HepG2 (cell line): Measurements from ENCODE around the gene CTNNBL1. TPM values are rescaled to one million over a fixed set of nuclear protein-coding genes. Genes with fewer than 3 reads are reported as not detected.

Source experiments
- ATAC-seq: fragments of 200-7000 bp; cut with Tn5 transposase; 3 replicates; pipeline ENCODE4 v1.9.1; 2020; ENCODE audit warnings: mild to moderate bottlenecking, moderate library complexity
- BruUV-seq: library from RNA; stranded (reverse); fragments of 400-500 nt; replicated peaks from 2 replicates; lab custom pipeline; 2021; lab: Mats Ljungman, UMichigan
- CTCF ChIA-PET: fragments of 300-600 bp; formaldehyde crosslinking; extraction: SDS; loops from one replicate; lab custom pipeline; 2021; ENCODE audit warnings: low total read pairs, inconsistent platforms, low intra/inter-chr PET ratio; lab: Yijun Ruan, JAX
- POLR2A ChIA-PET: fragments of 350-600 bp; sonication (Branson Sonifier 250); formaldehyde crosslinking; loops from one replicate; lab custom pipeline; 2020; ENCODE audit warnings: antibody characterized with exemption, inconsistent platforms; lab: Yijun Ruan, JAX
- DNase-seq: peaks from one replicate; pipeline ENCODE4 v3.0.0-alpha.2; 2015; ENCODE audit warnings: low spot score
- FAIRE-seq: peaks from 3 replicates; lab custom pipeline; 2011; peaks lifted over from hg19 to GRCh38; lab: Jason Lieb, UNC
- H2AFZ ChIP-seq: one replicate; pipeline ENCODE4 v1.6.1; 2011; ENCODE audit warnings: low read length, inconsistent platforms
- H3K27ac ChIP-seq: fragments of 300-600 bp; 3 replicates; pipeline ENCODE4 v1.8.0; 2011; ENCODE audit warnings: mixed run types, mild to moderate bottlenecking, mixed read lengths, low read length, inconsistent platforms; ENCODE audit not compliant: insufficient read depth; ENCODE audit errors: extremely low read length
- H3K27me3 ChIP-seq, 2 experiments: fragments of 200-600 bp in 1 of 2; 2 replicates in 1 of 2; 3 replicates in 1 of 2; pipeline versions ENCODE4 v1.6.0 to v1.8.0; 2011; ENCODE audit warnings: low read length in 2 of 2, mild to moderate bottlenecking in 2 of 2, moderate library complexity in 2 of 2, inconsistent platforms in 1 of 2; ENCODE audit not compliant: insufficient read depth in 2 of 2, control insufficient read depth in 1 of 2
- H3K36me3 ChIP-seq, 2 experiments: fragments of 200-600 bp in 1 of 2; replicated peaks in 1 of 2; 2 replicates in 1 of 2; 3 replicates in 1 of 2; pipeline versions ENCODE4 v1.5.1 to v1.8.0; 2011; ENCODE audit warnings: low read length in 2 of 2, inconsistent platforms in 1 of 2; ENCODE audit not compliant: insufficient read depth in 2 of 2, control insufficient read depth in 1 of 2
- H3K4me1 ChIP-seq: 2 replicates; pipeline ENCODE4 v1.5.1; 2012; ENCODE audit warnings: low read length, inconsistent platforms; ENCODE audit not compliant: insufficient read depth
- H3K4me2 ChIP-seq: 2 replicates; pipeline ENCODE4 v1.6.0; 2011; ENCODE audit warnings: low read depth, low read length, inconsistent platforms
- H3K4me3 ChIP-seq, 3 experiments: fragments of 200-600 bp in 1 of 3; sonication (generic), shearing (Covaris generic) in 1 of 3; replicated peaks in 1 of 3; 2 replicates each; pipeline ENCODE4 v1.5.1; 2011 to 2016; ENCODE audit warnings: low read length in 3 of 3, inconsistent platforms in 2 of 3, low read depth in 2 of 3, mild to moderate bottlenecking in 2 of 3, control low read depth in 1 of 3, mixed read lengths in 1 of 3; ENCODE audit not compliant: insufficient read depth in 1 of 3
- H3K79me2 ChIP-seq: one replicate; pipeline ENCODE4 v1.6.1; 2011; ENCODE audit warnings: low read length, inconsistent platforms; ENCODE audit not compliant: insufficient read depth
- H3K9ac ChIP-seq: 2 replicates; pipeline ENCODE4 v1.6.0; 2011; ENCODE audit warnings: mild to moderate bottlenecking, low read depth, low read length, inconsistent platforms; ENCODE audit not compliant: insufficient read depth
- H3K9me3 ChIP-seq: 2 replicates; pipeline ENCODE4 v1.5.1; 2012; ENCODE audit warnings: mild to moderate bottlenecking, low read length
- H4K20me1 ChIP-seq: 2 replicates; pipeline ENCODE4 v1.6.0; 2011; ENCODE audit warnings: inconsistent platforms, mild to moderate bottlenecking, low read length, moderate library complexity; ENCODE audit not compliant: insufficient read depth
- ATAD3A ChIP-seq: sonication (generic); formaldehyde crosslinking; IDR thresholded peaks from 2 replicates; pipeline ENCODE4 v1.4.0; 2020; ENCODE audit warnings: missing genetic modification reagents
- DNMT3B ChIP-seq: conservative IDR thresholded peaks from 2 replicates; pipeline ENCODE4 v1.6.1; 2016; ENCODE audit warnings: missing biosample characterization, control low read depth
- FOSL1 ChIP-seq: sonication (generic); formaldehyde crosslinking; IDR thresholded peaks from 2 replicates; pipeline ENCODE4 v1.9.0; 2021; ENCODE audit warnings: missing genetic modification reagents, borderline replicate concordance
- GATAD1 ChIP-seq: IDR thresholded peaks from 2 replicates; pipeline ENCODE4 v1.6.1; 2016; ENCODE audit warnings: missing genetic modification reagents, missing compliant biosample characterization
- HNRNPUL1 ChIP-seq: fragments of 200-400 bp; formaldehyde crosslinking; IDR thresholded peaks from 2 replicates; pipeline ENCODE4 v1.6.1; 2017; ENCODE audit warnings: low read depth, mild to moderate bottlenecking, low read length, moderate library complexity
- HOXA9 ChIP-seq: sonication (generic); formaldehyde crosslinking; IDR thresholded peaks from 2 replicates; pipeline ENCODE4 v1.8.1; 2022; ENCODE audit warnings: missing genetic modification reagents, mild to moderate bottlenecking, moderate library complexity, borderline replicate concordance
- NBN ChIP-seq: fragments of 450-650 bp; conservative IDR thresholded peaks from 2 replicates; pipeline ENCODE4 v1.6.1; 2017
- NPAS2 ChIP-seq: sonication (generic); formaldehyde crosslinking; IDR thresholded peaks from 2 replicates; pipeline ENCODE4 v1.8.0; 2022; ENCODE audit warnings: mild to moderate bottlenecking, missing genetic modification reagents, borderline replicate concordance
- PHB2 ChIP-seq: fragments of 450-650 bp; IDR thresholded peaks from 2 replicates; pipeline ENCODE4 v1.6.1; 2018; ENCODE audit not compliant: partially characterized antibody
- RFX5 ChIP-seq: IDR thresholded peaks from 2 replicates; pipeline ENCODE4 v1.6.1; 2011; ENCODE audit warnings: low read depth, low read length, improper control_type of control experiment
- SOX13 ChIP-seq, 3 experiments: fragments of 450-650 bp in 1 of 3; sonication (generic) in 1 of 3; formaldehyde crosslinking in 1 of 3; IDR thresholded peaks in 2 of 3; conservative IDR thresholded peaks in 1 of 3; 2 replicates each; pipeline versions ENCODE4 v1.5.0 to v1.6.1; 2016 to 2020; ENCODE audit warnings: antibody characterized with exemption in 1 of 3, mild to moderate bottlenecking in 1 of 3, missing compliant biosample characterization in 1 of 3, missing genetic modification reagents in 1 of 3, moderate library complexity in 1 of 3
- TP53 ChIP-seq: sonication (generic); formaldehyde crosslinking; conservative IDR thresholded peaks from 2 replicates; pipeline ENCODE4 v1.4.0; 2020; ENCODE audit warnings: missing genetic modification reagents
- ZFP82 ChIP-seq: sonication (generic); formaldehyde crosslinking; IDR thresholded peaks from 2 replicates; pipeline ENCODE4 v1.5.1; 2020; ENCODE audit warnings: mild to moderate bottlenecking, missing genetic modification reagents, borderline replicate concordance
- ZNF207 ChIP-seq: fragments of 450-650 bp; IDR thresholded peaks from 2 replicates; pipeline ENCODE4 v1.6.1; 2016; ENCODE audit warnings: antibody characterized with exemption, borderline replicate concordance
- ZNF549 ChIP-seq: sonication (generic); formaldehyde crosslinking; IDR thresholded peaks from 2 replicates; pipeline ENCODE4 v1.5.0; 2020; ENCODE audit warnings: missing genetic modification reagents
- ZNF557 ChIP-seq: sonication (generic); formaldehyde crosslinking; IDR thresholded peaks from 2 replicates; pipeline ENCODE4 v1.4.0; 2020; ENCODE audit warnings: missing genetic modification reagents
- ZNF83 ChIP-seq: sonication (generic); formaldehyde crosslinking; IDR thresholded peaks from 2 replicates; pipeline ENCODE4 v1.4.0; 2020; ENCODE audit warnings: missing genetic modification reagents, mild to moderate bottlenecking, borderline replicate concordance
- WGBS: methylation state at CpG from one replicate; pipeline ENCODE4 v1.1.6; 2017; ENCODE audit warnings: low lambda C conversion rate; 5-methylcytosine and 5-hydroxymethylcytosine counted together
- in situ Hi-C: cut with HindIII; loops from 2 replicates; pipeline ENCODE4 v1.10.0; 2017; ENCODE audit warnings: low pct_unique_long_range_greater_than_20kb; ENCODE audit not compliant: extremely low pct_ligation_motif_present
- intact Hi-C: fragments of 100-400 bp; cut with micrococcal nuclease; formaldehyde crosslinking; loops from one replicate; pipeline ENCODE4 v1.10.0; 2022; ENCODE audit not compliant: unreplicated experiment
- polyA plus RNA-seq, 8 experiments: library from polyadenylated mRNA; depleted of rRNA in 3 of 8; stranded (reverse) in 7 of 8; unstranded in 1 of 8; fragments of >200 nt; fragmentation: Illumina TruSeq in 4 of 8; extraction: Trizol in 4 of 8; gene quantifications; 2 replicates each; pipeline versions ENCODE4 v1.2.1 to v1.2.3, GENCODE V29; 2011 to 2016; ENCODE audit warnings: low read depth in 4 of 8, missing spikeins in 1 of 8, mixed read lengths in 1 of 8; ENCODE audit not compliant: insufficient read depth in 1 of 8
- total RNA-seq, 5 experiments: library from RNA; depleted of rRNA; stranded (reverse); fragments of >200 nt; fragmentation: Illumina TruSeq; extraction: Trizol; gene quantifications; 2 replicates each; pipeline ENCODE4 v1.2.3, GENCODE V29; 2016; ENCODE audit warnings: low read depth in 1 of 5
- TF ChIP-seq, protein P1 (sequence below): sonication (generic); formaldehyde crosslinking; IDR thresholded peaks from 2 replicates; pipeline ENCODE4 v1.4.0; 2020; ENCODE audit warnings: missing genetic modification reagents
- TF ChIP-seq, protein P2 (sequence below): IDR thresholded peaks from 2 replicates; pipeline ENCODE4 v1.6.1; 2018; ENCODE audit warnings: missing genetic modification reagents
- TF ChIP-seq, protein P3 (sequence below): sonication (generic); formaldehyde crosslinking; IDR thresholded peaks from 2 replicates; pipeline ENCODE4 v1.9.0; 2022; ENCODE audit warnings: low read depth, missing genetic modification reagents

CTNNBL1 gene
- total and polyA plus RNA-seq, 2 of the 13 experiments (the other 11 are each of a cell fraction or from before 2014, with no cell fraction given): 49.3 to 94.6 TPM

DNA sequence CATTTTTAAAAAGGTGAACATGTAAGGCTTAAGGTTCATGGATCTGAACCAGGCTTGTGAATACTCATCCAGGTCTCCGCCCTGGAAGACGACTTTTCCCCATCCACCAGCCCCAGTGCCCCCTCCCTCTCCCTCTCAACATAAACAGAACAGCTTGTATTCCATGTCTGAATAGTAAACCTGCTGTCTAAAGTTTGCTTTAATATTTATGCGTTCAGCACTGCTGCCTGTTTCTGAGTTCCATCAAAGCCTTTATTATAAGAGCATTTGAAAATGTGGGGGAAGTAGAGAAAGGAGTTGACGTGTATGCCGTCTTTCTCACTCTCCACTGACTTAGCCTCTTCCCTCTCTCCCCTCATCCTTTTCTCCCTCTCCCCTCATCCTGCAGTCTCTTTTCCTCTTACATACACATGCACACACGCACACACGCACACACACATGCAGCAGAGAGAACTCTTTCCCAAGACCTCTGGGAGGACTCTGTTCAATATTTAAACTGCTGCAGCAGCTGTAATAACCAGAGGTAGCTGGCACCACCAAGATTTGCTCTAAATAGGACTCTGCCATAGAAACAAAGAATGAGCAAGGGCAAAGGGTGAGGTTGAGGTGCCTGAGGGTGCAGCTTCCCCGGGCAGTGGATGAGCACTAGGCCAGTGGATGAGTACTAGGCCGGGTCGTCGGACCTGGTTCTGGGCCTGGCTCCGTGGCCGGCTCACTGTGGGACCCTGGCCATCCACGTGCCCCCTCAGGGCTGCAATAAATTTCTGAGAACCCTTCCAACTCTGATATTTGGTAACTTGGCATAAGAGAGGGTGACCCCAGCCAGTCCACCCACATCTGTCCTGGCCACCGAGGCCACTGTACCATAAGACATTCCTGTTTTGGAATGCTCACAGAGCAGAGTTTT is 173.7 kb downstream of the CTNNBL1 start:
- H3K27me3 ChIP-seq: no peaks in the 10 kb centered on the region
- CTCF ChIA-PET: no interaction called here
- no peak for ATAC-seq
- DNase-seq: no peak
- 97% methylated on average over 12 of the region's 15 CpGs for WGBS
- H3K9ac ChIP-seq: no peak overlapping the region
- H4K20me1 ChIP-seq: no peaks in the 10 kb centered on the region
- H3K4me1 ChIP-seq: no peaks in the 10 kb centered on the region
- H2AFZ ChIP-seq: no peak overlapping the region
- H3K4me3 ChIP-seq: no peak overlapping the region
- no peak for TF ChIP-seq DNMT3B (CRISPR knock-in tag)
- TF ChIP-seq PHB2: no peak
- TF ChIP-seq HOXA9 (CRISPR knock-in tag): no peak
- no peak for TF ChIP-seq ATAD3A (CRISPR knock-in tag)
- no peak for TF ChIP-seq ZNF83 (CRISPR knock-in tag)
- no peak for TF ChIP-seq ZNF557 (CRISPR knock-in tag)
- TF ChIP-seq, protein P1, sequence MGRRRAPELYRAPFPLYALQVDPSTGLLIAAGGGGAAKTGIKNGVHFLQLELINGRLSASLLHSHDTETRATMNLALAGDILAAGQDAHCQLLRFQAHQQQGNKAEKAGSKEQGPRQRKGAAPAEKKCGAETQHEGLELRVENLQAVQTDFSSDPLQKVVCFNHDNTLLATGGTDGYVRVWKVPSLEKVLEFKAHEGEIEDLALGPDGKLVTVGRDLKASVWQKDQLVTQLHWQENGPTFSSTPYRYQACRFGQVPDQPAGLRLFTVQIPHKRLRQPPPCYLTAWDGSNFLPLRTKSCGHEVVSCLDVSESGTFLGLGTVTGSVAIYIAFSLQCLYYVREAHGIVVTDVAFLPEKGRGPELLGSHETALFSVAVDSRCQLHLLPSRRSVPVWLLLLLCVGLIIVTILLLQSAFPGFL (CRISPR knock-in tag): no peak
- no peak for TF ChIP-seq HNRNPUL1
- TF ChIP-seq, protein P2, sequence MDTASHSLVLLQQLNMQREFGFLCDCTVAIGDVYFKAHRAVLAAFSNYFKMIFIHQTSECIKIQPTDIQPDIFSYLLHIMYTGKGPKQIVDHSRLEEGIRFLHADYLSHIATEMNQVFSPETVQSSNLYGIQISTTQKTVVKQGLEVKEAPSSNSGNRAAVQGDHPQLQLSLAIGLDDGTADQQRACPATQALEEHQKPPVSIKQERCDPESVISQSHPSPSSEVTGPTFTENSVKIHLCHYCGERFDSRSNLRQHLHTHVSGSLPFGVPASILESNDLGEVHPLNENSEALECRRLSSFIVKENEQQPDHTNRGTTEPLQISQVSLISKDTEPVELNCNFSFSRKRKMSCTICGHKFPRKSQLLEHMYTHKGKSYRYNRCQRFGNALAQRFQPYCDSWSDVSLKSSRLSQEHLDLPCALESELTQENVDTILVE (CRISPR knock-in tag): no peak
- no peak for TF ChIP-seq GATAD1
- TF ChIP-seq NPAS2: no peak
- TF ChIP-seq, protein P3, sequence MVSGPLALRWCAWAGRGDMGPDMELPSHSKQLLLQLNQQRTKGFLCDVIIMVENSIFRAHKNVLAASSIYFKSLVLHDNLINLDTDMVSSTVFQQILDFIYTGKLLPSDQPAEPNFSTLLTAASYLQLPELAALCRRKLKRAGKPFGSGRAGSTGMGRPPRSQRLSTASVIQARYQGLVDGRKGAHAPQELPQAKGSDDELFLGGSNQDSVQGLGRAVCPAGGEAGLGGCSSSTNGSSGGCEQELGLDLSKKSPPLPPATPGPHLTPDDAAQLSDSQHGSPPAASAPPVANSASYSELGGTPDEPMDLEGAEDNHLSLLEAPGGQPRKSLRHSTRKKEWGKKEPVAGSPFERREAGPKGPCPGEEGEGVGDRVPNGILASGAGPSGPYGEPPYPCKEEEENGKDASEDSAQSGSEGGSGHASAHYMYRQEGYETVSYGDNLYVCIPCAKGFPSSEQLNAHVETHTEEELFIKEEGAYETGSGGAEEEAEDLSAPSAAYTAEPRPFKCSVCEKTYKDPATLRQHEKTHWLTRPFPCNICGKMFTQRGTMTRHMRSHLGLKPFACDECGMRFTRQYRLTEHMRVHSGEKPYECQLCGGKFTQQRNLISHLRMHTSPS (CRISPR knock-in tag): no peak
- TF ChIP-seq FOSL1: no peak
- no peak for TF ChIP-seq ZNF549 (CRISPR knock-in tag)
- TF ChIP-seq ZFP82 (CRISPR knock-in tag): no peak
- no peak for TF ChIP-seq TP53 (CRISPR knock-in tag)
- no peak for TF ChIP-seq ZNF207
- TF ChIP-seq SOX13 (IDR thresholded peaks at IDR 0.05): no peak
- TF ChIP-seq SOX13 (CRISPR knock-in tag; conservative IDR thresholded peaks at IDR 0.05 in 1 of 2, IDR thresholded peaks at IDR 0.05 in 1 of 2): no peak
- no peak for TF ChIP-seq RFX5
- TF ChIP-seq NBN: no peak
- TF ChIP-seq, all 625 proteins: peak for 0
- peaks cover 18 to 51% of the 10 kb centered on the region in 2 experiments for H3K36me3 ChIP-seq
- H3K27ac ChIP-seq: no peak overlapping the region
- in situ Hi-C loops: no loop called here
- POLR2A ChIA-PET: no interaction called here
- no TSS peak for BruUV-seq
- FAIRE-seq: no peak
- H3K79me2 ChIP-seq: no peaks in the 10 kb centered on the region
- no peak overlapping the region for H3K4me2 ChIP-seq
- intact Hi-C loops: no loop called here
- H3K9me3 ChIP-seq: no peaks in the 10 kb centered on the region
